ENCODE data around the gene TPGS2. TPM values are rescaled to one million over a fixed set of nuclear protein-coding genes. Genes with fewer than 3 reads are reported as not detected.

Gene TPGS2
- total and polyA plus RNA-seq, 2 donors from 2014 or later, result 63.0 to 75.0 TPM

DNA sequence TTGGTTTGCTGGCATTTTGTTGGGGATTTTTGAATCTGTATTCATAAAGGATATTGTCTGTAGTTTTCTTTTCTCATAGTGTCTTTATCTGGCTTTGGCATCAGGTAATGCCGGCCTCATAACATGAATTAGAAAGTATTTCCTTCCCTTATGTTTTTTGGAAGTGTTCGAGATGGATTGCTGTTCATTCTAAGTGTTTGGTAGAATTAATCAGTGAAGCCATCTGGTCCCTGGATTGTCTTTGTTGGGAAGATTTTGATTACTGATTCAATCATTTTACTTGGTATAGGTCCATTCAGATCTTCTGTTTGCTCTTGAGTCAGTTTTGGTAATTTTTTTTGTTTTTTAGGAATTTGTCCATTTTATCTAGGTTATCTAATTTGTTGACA lies 22.4 kb upstream of the TPGS2 start:
- Histone ChIP-seq H3K9ac (ENCODE audit: low read length in 3 of 3) (no peak overlapping the region), H3K27ac (ENCODE audit: low read depth in 2 of 2, low read length in 2 of 2) (no peak overlapping the region), H3K4me3 (ENCODE audit: low read length in 3 of 3) (no peak overlapping the region), H3K9me3 (ENCODE audit: control insufficient read depth in 2 of 3, insufficient read depth in 1 of 3, low read length in 3 of 3) (peaks cover 0 to 6% (median 3%) of the 10 kb centered on the region in 3 donors), H3K4me1 (ENCODE audit: control insufficient read depth in 2 of 3, insufficient read depth in 2 of 3, low read depth in 1 of 3, low read length in 3 of 3) (no peaks in the 10 kb centered on the region), H3K36me3 (ENCODE audit: control insufficient read depth in 2 of 3, insufficient read depth in 3 of 3, low read length in 3 of 3) (peaks cover 0 to 8% (median 4%) of the 10 kb centered on the region in 3 donors), H3K27me3 (ENCODE audit: control insufficient read depth, insufficient read depth, low read length) (no peaks in the 10 kb centered on the region)
- TF ChIP-seq, protein P1, sequence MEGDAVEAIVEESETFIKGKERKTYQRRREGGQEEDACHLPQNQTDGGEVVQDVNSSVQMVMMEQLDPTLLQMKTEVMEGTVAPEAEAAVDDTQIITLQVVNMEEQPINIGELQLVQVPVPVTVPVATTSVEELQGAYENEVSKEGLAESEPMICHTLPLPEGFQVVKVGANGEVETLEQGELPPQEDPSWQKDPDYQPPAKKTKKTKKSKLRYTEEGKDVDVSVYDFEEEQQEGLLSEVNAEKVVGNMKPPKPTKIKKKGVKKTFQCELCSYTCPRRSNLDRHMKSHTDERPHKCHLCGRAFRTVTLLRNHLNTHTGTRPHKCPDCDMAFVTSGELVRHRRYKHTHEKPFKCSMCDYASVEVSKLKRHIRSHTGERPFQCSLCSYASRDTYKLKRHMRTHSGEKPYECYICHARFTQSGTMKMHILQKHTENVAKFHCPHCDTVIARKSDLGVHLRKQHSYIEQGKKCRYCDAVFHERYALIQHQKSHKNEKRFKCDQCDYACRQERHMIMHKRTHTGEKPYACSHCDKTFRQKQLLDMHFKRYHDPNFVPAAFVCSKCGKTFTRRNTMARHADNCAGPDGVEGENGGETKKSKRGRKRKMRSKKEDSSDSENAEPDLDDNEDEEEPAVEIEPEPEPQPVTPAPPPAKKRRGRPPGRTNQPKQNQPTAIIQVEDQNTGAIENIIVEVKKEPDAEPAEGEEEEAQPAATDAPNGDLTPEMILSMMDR (IDR thresholded peaks at IDR 0.05; ENCODE audit: borderline replicate concordance, extremely low read depth, insufficient read depth), result no peak
- DNase-seq (no peak), FAIRE-seq (no peak)
- intact Hi-C loops (cut with DNase I), result no loop called here

DNA sequence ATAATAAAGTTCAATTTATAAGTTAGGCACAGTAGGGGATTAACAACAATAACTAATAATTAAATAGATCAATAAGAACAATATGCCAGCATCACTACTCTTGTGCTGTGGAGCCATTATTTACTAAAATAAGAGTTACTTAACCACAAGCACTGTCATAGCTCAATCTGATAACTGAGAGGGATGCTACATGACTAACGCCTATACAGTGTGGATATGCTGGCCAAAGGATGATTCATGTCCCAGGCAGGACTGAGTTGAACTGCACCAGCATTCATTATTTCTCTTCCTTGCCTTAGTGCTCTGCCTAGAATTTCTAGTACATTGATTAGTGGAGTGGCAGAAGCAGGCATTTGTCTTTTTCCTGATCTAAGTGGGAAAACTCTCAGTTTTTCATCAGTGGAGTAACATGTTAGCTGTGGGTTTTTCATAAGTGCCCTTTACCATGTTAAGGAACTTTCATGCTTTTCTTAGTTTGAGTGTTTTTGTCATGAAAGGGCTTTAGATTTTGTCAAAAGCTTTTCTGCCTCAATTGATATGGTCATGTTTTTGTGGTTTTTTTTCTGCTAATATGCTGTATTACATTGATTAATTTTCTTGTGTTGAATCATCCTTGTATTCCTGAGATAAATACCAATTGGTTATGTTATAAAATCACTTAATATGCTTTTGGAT lies 21.9 kb upstream of the TPGS2 start:
- DNase-seq, result no peak
- Histone ChIP-seq H3K4me3 (ENCODE audit: low read length in 3 of 3) (no peak overlapping the region), H3K9ac (ENCODE audit: low read length in 3 of 3) (no peak overlapping the region), H3K9me3 (ENCODE audit: control insufficient read depth in 2 of 3, insufficient read depth in 1 of 3, low read length in 3 of 3) (peaks cover 0 to 6% (median 3%) of the 10 kb centered on the region in 3 donors), H3K27me3 (ENCODE audit: control insufficient read depth, insufficient read depth, low read length) (no peaks in the 10 kb centered on the region), H3K36me3 (ENCODE audit: control insufficient read depth in 2 of 3, insufficient read depth in 3 of 3, low read length in 3 of 3) (peaks cover 0 to 8% (median 4%) of the 10 kb centered on the region in 3 donors), H3K27ac (ENCODE audit: low read depth in 2 of 2, low read length in 2 of 2) (no peak overlapping the region), H3K4me1 (ENCODE audit: control insufficient read depth in 2 of 3, insufficient read depth in 2 of 3, low read depth in 1 of 3, low read length in 3 of 3) (no peaks in the 10 kb centered on the region)
- intact Hi-C loops (cut with DNase I), result no loop called here
- FAIRE-seq, result no peak
- TF ChIP-seq, protein P1 (IDR thresholded peaks at IDR 0.05; ENCODE audit: borderline replicate concordance, extremely low read depth, insufficient read depth), result no peak

DNA sequence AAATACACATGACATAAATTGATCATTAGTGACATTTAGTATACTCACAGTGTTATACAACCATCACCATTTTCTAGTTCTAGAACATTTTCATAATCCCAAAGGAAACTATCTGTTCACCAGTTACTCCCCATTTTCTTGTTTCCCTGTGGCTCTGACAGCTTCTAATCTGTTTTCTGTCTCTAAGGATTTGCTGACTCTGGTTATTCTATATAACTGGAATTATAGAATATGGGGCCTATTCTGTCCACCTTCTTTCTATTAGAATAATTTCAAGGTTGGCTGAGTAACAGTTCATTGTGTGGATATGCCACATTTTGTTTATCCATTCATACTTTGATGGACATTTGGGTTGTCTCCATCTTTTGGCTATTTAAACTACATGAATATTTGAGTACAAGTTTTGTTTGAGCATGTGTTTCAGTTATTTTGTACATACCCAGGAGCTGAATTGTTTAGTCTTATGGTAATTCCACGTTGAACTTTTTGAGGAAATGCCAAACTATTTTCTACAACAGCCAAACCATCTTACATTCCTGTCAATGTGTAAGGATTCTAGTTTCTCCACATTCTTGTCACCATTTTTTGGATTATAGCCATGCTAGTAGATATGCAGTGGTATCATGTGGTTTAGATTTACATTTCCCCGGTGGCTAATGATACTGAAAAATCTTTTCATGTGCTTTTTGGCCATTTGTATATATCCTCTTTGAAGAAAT lies 20.6 kb upstream of the TPGS2 start:
- TF ChIP-seq, protein P1 (IDR thresholded peaks at IDR 0.05; ENCODE audit: borderline replicate concordance, extremely low read depth, insufficient read depth), result no peak
- no peak for FAIRE-seq
- H3K27me3 ChIP-seq (ENCODE audit: control insufficient read depth, insufficient read depth, low read length), result no peaks in the 10 kb centered on the region
- no peak overlapping the region for H3K9ac ChIP-seq (ENCODE audit: low read length in 3 of 3)
- no peaks in the 10 kb centered on the region for H3K4me1 ChIP-seq (ENCODE audit: control insufficient read depth in 2 of 3, insufficient read depth in 2 of 3, low read depth in 1 of 3, low read length in 3 of 3)
- intact Hi-C loops (cut with DNase I), result no loop called here
- H3K36me3 ChIP-seq (ENCODE audit: control insufficient read depth in 2 of 3, insufficient read depth in 3 of 3, low read length in 3 of 3), result peaks cover 0 to 8% (median 4%) of the 10 kb centered on the region in 3 donors
- peaks cover 0 to 6% (median 3%) of the 10 kb centered on the region in 3 donors for H3K9me3 ChIP-seq (ENCODE audit: control insufficient read depth in 2 of 3, insufficient read depth in 1 of 3, low read length in 3 of 3)
- DNase-seq, result no peak
- no peak overlapping the region for H3K4me3 ChIP-seq (ENCODE audit: low read length in 3 of 3)
- H3K27ac ChIP-seq (ENCODE audit: low read depth in 2 of 2, low read length in 2 of 2), result no peak overlapping the region
